Hematopoietic multipotent progenitor cell treated with erythropoietin and hydrocortisone succinate and interleukin-3 and kit ligand, for 6 days (in vitro differentiated cells): ENCODE data around the gene FBXO46.

ENCODE experiments used
- DNase-seq: peaks from one replicate; pipeline ENCODE4 v3.0.0-alpha.2; 2015

FBXO46 gene

GRCh38 chr19:45730368-45731288 is at the start of gene FBXO46:
TSS of gene FBXO46 (minus strand) at chr19:45730896. CDS start at chr19:45713495, 17,401 bp downstream.
- DNase-seq = peak; percentile 98

- DNase-seq = no peak
Measured at GRCh38 chr19:45780146-45780447, 49.4 kb upstream of the FBXO46 start.

- peak; percentile 94 for DNase-seq
Measured at GRCh38 chr19:45779231-45780145, 48.8 kb upstream of the FBXO46 start.

- no peak for DNase-seq
Measured at GRCh38 chr19:45778010-45778661, 47.4 kb upstream of the FBXO46 start.

- no peak for DNase-seq
Measured at GRCh38 chr19:45777395-45777961, 46.8 kb upstream of the FBXO46 start.

GRCh38 chr19:45774765-45775164 is 44.1 kb upstream of the FBXO46 start:
- no peak for DNase-seq

GRCh38 chr19:45773384-45773783 is 42.7 kb upstream of the FBXO46 start:
- no peak for DNase-seq

- DNase-seq = no peak
Measured at GRCh38 chr19:45772912-45773311, 42.2 kb upstream of the FBXO46 start.

- DNase-seq = no peak
Measured at GRCh38 chr19:45772130-45772840, 41.6 kb upstream of the FBXO46 start.

- no peak for DNase-seq
Measured at GRCh38 chr19:45771311-45771933, 40.7 kb upstream of the FBXO46 start.

GRCh38 chr19:45770192-45771101 is 39.8 kb upstream of the FBXO46 start:
- peak; percentile 99 for DNase-seq

- DNase-seq = peak; percentile 78
Measured at GRCh38 chr19:45769821-45770191, 39.1 kb upstream of the FBXO46 start.

- peak; percentile 98 for DNase-seq
Measured at GRCh38 chr19:45768984-45769782, 38.5 kb upstream of the FBXO46 start, which contains the start of gene SIX5. TSS of gene SIX5 (minus strand) at chr19:45769252. CDS start at chr19:45768844, 408 bp downstream.

- DNase-seq = peak; percentile 55
Measured at GRCh38 chr19:45768655-45768983, 37.9 kb upstream of the FBXO46 start.

- peak; percentile 60 for DNase-seq
Measured at GRCh38 chr19:45767881-45768654, 37.4 kb upstream of the FBXO46 start.

GRCh38 chr19:45767410-45767880 is 36.7 kb upstream of the FBXO46 start:
- no peak for DNase-seq

- no peak for DNase-seq
Measured at GRCh38 chr19:45766869-45767346, 36.2 kb upstream of the FBXO46 start.

- no peak for DNase-seq
Measured at GRCh38 chr19:45766296-45766868, 35.7 kb upstream of the FBXO46 start.
